ENCODE measurements around the gene PPP3CA. TPM values are rescaled to one million over a fixed set of nuclear protein-coding genes. Genes with fewer than 3 reads are reported as not detected.

PPP3CA gene
- total RNA-seq, 2 experiments from 2014 or later, result 12.9 to 13.8 TPM

GRCh38 chr4:101049549-101050001, 297.8 kb downstream of the PPP3CA start:
- Mint-ChIP-seq H3K27me3 (no peaks in the 10 kb centered on the region), H3K9me3 (no peaks in the 10 kb centered on the region), H3K36me3 (ENCODE audit: low read depth) (peaks cover 11% of the 10 kb centered on the region), H3K27ac (no peak overlapping the region), H3K4me1 (ENCODE audit: low read depth) (no peaks in the 10 kb centered on the region), H3K4me3 (no peak overlapping the region)
- no peak for ATAC-seq (ENCODE audit: poor library complexity)
- intact Hi-C loops (cut with DNase I, micrococcal nuclease), result no loop called here
- H3K4me3 ChIP-seq (ENCODE audit: low read length), result no peak overlapping the region
- CTCF ChIA-PET, result no interaction called here
- H3K27ac ChIP-seq (ENCODE audit: low read depth in 1 of 2, low read length in 2 of 2), result no peak overlapping the region
- H3K36me3 ChIP-seq (ENCODE audit: insufficient read depth, low read length), result no peaks in the 10 kb centered on the region
- POLR2A ChIA-PET, result no interaction called here
- H3K9me3 ChIP-seq (ENCODE audit: control insufficient read depth in 1 of 2, insufficient read depth in 1 of 2, low read length in 2 of 2), result no peaks in the 10 kb centered on the region
- no peak for DNase-seq
- H3K27me3 ChIP-seq (ENCODE audit: control insufficient read depth in 1 of 2, insufficient read depth in 2 of 2, low read length in 2 of 2), result no peaks in the 10 kb centered on the region
- H3K4me1 ChIP-seq (ENCODE audit: insufficient read depth, low read length), result no peaks in the 10 kb centered on the region
- no peak for TF ChIP-seq CTCF (IDR thresholded peaks at IDR 0.05)

GRCh38 chr4:101044766-101045165, 302.6 kb downstream of the PPP3CA start:
- peaks cover 3% of the 10 kb centered on the region for H3K4me1 ChIP-seq (ENCODE audit: insufficient read depth, low read length)
- ATAC-seq (ENCODE audit: poor library complexity), result no peak
- intact Hi-C loops (cut with DNase I, micrococcal nuclease), result no loop called here
- DNase-seq, result no peak
- no peaks in the 10 kb centered on the region for H3K9me3 ChIP-seq (ENCODE audit: control insufficient read depth in 1 of 2, insufficient read depth in 1 of 2, low read length in 2 of 2)
- POLR2A ChIA-PET, result no interaction called here
- H3K4me3 ChIP-seq (ENCODE audit: low read length), result no peak overlapping the region
- H3K27ac ChIP-seq (ENCODE audit: low read depth in 1 of 2, low read length in 2 of 2), result no peak overlapping the region
- H3K27ac Mint-ChIP-seq, result no peak overlapping the region
- TF ChIP-seq CTCF (IDR thresholded peaks at IDR 0.05), result no peak
- H3K9me3 Mint-ChIP-seq, result no peaks in the 10 kb centered on the region
- CTCF ChIA-PET, result no interaction called here
- peaks cover 11% of the 10 kb centered on the region for H3K36me3 Mint-ChIP-seq (ENCODE audit: low read depth)
- no peaks in the 10 kb centered on the region for H3K27me3 Mint-ChIP-seq
- H3K27me3 ChIP-seq (ENCODE audit: control insufficient read depth in 1 of 2, insufficient read depth in 2 of 2, low read length in 2 of 2), result no peaks in the 10 kb centered on the region
- H3K36me3 ChIP-seq (ENCODE audit: insufficient read depth, low read length), result no peaks in the 10 kb centered on the region
- H3K4me3 Mint-ChIP-seq, result no peak overlapping the region
- H3K4me1 Mint-ChIP-seq (ENCODE audit: low read depth), result no peaks in the 10 kb centered on the region

- Histone ChIP-seq H3K27me3 (ENCODE audit: control insufficient read depth in 1 of 2, insufficient read depth in 2 of 2, low read length in 2 of 2) (no peaks in the 10 kb centered on the region), H3K4me1 (ENCODE audit: insufficient read depth, low read length) (peaks cover 11% of the 10 kb centered on the region), H3K9me3 (ENCODE audit: control insufficient read depth in 1 of 2, insufficient read depth in 1 of 2, low read length in 2 of 2) (no peaks in the 10 kb centered on the region), H3K36me3 (ENCODE audit: insufficient read depth, low read length) (no peaks in the 10 kb centered on the region), H3K27ac (ENCODE audit: low read depth in 1 of 2, low read length in 2 of 2) (no peak overlapping the region), H3K4me3 (ENCODE audit: low read length) (no peak overlapping the region)
- TF ChIP-seq CTCF (IDR thresholded peaks at IDR 0.05), result no peak
- Mint-ChIP-seq H3K4me1 (ENCODE audit: low read depth) (peaks cover 17% of the 10 kb centered on the region), H3K4me3 (no peak overlapping the region), H3K27me3 (no peaks in the 10 kb centered on the region), H3K27ac (no peak overlapping the region), H3K36me3 (ENCODE audit: low read depth) (peaks cover 19% of the 10 kb centered on the region), H3K9me3 (no peaks in the 10 kb centered on the region)
- intact Hi-C loops (cut with DNase I, micrococcal nuclease), result no loop called here
- ChIA-PET POLR2A (no interaction called here), CTCF (no interaction called here)
- ATAC-seq (ENCODE audit: poor library complexity) (no peak), DNase-seq (no peak)
These were observed 304.5 kb downstream of the PPP3CA start for GRCh38 chr4:101042847-101043246.

Measured in CD4-positive, alpha-beta T cell (primary cell).